Fibroblast of skin of right biceps (primary cell): Measurements from ENCODE around the gene COL12A1.

Experiments
- DNase-seq: peaks from one replicate; pipeline ENCODE4 v3.0.0-alpha.2; 2013

Gene COL12A1

DNA sequence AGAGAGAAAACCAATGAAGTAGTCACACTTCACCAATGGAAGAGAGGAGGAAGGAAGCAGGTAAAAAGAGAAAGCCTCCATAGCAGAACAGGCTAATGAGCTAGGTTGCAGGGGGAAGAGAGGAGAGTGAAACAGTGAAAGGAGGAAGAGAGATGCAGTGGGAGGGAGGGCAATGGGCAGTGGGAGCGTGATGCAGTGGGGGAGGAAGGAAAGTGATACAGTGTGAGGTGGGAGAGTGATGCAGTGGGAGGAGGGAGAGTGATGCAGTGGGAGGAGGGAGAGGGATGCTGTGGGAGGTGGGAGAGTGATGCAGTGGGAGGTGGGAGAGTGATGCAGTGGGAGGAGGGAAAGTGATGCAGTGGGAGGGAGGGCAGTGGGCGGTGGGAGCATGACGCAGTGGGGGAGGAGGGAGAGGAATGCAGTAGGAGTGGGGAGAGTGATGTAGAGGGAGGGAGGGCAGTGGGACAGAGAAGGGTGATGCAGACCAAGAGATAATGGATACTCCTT, 29.7 kb downstream of the COL12A1 start:
- no peak for DNase-seq

- DNase-seq: no peak
Observed at GRCh38 chr6:75171986-75172385, 33.9 kb downstream of the COL12A1 start.

- DNase-seq: peak; percentile 49
Observed at GRCh38 chr6:75171567-75171966, 34.3 kb downstream of the COL12A1 start.

DNA sequence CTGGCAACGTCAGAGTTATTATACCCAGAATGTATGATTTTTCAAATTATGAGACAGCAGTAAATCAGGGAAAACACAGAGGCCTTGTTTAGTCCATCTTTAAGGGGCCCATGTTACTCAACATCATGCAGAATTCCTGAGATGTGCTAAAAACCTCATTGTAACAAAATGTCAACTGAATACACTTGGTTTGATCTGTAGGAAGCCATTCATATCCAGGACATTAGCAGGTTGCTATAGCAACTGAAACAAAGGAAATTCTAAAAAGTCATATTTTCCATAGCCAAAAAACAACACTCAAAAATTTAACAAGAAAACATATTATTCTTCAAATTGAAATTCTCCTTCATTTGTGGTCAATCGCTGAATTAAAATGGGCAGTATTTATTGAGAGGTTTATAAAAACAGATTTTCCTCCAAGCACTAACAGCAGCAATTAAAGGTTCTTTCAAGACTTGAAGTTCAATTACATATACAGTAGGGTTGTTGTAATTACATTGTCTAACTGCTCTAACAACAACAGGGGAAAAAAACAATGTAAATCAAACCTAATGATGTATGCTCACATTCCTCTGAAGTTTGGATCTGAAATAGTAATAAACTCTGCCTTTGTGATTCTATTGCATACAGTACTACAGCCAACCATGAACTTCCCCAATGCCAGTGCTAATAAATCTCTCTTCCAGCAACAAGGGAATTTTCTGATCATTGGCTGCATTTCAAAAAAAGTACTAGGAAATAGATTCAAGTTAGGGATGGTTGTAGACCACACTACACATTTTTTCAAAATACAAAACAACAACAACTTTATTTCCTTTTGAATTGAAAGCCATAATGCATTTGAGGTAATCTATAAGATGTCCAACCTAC, 34.9 kb downstream of the COL12A1 start:
- DNase-seq: no peak

GRCh38 chr6:75169689-75170586, 35.9 kb downstream of the COL12A1 start:
- no peak for DNase-seq

DNA sequence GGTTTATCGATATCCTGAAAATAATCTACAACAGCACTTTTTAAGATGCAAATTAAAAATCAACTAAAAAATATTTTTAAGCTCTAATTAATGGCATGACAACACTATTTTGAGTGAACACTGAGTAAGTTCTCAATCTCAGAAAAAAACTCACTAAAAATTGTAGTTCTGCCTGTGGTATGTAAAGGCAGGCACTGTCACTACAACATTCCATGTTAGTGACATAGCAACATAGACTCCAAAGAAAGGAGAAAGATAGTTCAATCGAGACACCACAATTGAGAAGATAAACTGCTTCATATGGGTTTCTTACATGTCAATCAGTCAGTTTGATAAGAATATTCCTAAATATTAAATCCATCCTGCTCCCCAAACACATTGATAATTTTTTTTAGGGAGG, 38.0 kb downstream of the COL12A1 start:
- DNase-seq: peak; percentile 38

DNA sequence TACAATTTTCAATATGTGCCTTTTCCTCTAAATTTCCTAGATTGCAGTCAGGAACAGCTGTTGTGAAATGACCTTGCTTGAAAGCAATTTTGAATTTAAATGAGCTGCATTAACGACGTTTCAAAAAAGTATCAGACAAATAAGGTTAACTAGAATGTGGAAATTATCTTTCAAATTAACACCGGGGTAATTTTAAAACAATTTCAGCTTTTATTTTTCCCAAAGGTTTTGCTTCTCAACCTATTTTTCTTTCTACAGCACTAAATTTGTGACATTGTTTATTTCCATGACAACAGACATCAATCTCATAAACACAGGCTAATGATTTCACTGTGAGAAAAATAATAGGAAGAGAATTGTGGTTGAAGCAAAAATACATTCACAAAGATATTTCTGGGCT, 38.5 kb downstream of the COL12A1 start:
- no peak for DNase-seq

DNA sequence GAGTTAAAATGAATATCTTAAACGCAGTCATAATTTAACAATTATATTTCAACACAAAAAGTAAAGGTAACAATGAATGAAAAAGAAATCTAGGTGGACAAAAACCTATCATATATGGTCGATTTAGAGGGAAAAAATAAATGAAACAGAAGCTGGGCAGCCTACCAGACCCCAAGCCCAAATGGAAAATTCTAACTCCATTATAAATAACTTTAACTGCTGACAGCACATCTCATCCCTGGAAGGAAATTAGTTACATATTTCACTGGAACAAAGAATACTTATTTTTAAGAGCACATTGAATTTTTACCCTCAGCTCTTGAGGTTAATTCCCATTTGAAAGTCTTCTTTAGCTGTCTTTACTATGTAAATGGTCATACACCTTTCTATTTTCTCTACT, 39.1 kb downstream of the COL12A1 start:
- DNase-seq: no peak

- DNase-seq: no peak
Observed at GRCh38 chr6:75166236-75166635, 39.6 kb downstream of the COL12A1 start.

DNA sequence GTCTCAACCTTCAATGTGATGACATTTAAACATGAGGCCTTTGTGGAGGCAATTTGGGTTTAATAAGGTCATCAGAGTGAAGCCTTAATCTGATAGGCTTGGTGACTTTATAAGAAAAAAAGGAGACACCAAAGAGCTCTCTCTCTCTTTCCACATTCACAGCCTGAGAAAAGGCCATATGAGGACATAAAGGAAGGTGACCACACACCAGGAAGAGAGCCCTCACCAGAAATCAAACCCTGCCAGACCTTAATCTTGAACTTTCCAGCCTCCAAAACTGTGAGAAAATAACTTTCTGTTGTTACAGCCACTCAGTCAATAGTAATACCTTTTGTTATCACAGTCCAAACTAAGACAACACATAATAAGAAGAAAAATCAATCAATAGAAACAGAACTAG, 47.7 kb downstream of the COL12A1 start:
- DNase-seq: no peak

- no peak for DNase-seq
Observed at GRCh38 chr6:75157336-75157735, 48.5 kb downstream of the COL12A1 start.

DNA sequence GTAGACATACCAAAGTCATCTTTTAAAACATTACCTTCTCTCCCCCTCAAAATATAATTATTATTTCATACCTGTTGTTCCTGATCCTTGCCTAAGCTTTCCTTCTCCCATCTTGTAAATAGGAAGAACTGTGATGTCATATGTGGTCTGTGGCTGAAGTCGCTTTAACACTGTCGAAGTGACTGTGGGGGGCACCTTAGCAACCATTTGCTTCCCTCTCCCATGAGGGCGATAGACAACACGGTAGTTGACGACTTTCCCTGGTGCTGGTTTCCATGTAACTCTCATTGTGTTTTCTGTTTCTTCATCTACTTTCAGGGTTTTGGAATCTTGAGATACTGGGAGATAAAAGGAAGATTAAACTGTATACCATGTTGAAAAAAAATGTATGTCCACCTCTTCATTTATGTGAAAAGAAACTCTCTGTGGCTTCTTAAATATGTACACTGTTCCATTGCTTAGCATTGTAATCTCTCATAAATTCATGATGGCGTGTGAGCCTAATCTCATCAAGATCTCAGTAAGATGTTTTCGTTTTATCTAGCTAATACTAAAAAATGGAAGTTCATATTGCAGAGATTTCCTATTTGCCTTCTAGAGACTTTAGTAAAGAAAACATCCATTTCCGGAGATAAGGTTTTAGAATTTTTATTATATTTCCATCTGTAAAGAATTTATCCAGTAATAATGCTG, 49.5 kb downstream of the COL12A1 start:
- DNase-seq: no peak

DNA sequence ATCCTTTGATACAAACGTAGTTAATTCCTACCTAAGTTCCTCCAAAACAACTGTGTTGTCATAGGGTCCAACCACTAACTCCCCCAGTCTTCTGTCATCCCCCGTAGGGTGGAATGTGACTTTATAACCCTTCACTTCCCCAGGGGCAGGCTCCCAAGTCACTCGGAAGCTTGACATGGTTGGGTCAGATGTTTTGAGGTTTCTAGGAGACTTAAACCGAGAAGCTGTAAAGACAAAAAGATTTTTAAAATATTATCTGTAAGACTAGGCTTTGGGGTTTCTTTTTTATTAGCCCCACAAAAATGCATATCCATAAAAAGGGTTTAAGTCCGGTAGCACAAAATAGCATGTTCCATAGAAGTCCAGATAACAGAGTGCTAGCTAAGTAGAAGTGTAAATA, 50.2 kb downstream of the COL12A1 start:
- DNase-seq: no peak

DNA sequence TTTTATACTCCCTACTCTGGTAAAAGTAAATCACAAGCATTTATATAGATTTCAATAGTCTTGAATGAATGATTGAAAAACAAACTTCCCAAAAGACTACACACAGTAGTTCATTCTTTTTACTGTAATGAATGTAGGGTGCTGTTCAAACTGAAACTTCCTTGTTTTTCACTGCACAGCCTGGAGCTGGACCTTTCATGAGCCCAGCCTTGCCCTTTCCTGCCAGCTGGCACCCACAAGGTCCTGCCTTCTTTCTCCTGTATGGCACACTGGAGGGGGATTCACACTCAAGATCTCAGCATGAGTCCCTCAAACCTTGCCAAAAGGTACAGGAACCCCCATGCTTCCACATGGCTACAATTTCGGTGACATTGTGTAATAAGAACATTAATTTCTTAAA, 50.9 kb downstream of the COL12A1 start:
- DNase-seq: no peak

GRCh38 chr6:75150685-75151412, 55.0 kb downstream of the COL12A1 start:
- DNase-seq: no peak

GRCh38 chr6:75149696-75150095, 56.2 kb downstream of the COL12A1 start:
- DNase-seq: no peak

GRCh38 chr6:75149240-75149639, 56.6 kb downstream of the COL12A1 start:
- no peak for DNase-seq

DNA sequence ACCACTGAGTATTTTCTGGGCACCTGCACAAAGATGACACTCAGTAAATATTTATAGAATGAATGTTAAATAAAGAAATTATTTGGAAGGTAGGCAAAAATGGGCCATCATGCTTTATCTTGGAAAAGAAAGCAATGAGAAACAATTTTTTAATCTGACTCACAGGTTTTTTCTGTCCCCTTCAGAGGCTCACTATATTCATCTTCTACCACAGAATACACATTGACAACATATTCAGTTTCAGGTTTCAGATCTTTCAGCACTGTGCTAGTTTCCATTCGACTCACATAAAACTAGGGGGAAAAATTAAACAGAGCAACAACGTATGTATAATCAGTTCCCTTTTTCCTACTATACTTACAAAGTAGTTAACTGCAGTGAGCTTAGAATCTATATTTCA, 58.3 kb downstream of the COL12A1 start:
- DNase-seq: peak; percentile 81

DNA sequence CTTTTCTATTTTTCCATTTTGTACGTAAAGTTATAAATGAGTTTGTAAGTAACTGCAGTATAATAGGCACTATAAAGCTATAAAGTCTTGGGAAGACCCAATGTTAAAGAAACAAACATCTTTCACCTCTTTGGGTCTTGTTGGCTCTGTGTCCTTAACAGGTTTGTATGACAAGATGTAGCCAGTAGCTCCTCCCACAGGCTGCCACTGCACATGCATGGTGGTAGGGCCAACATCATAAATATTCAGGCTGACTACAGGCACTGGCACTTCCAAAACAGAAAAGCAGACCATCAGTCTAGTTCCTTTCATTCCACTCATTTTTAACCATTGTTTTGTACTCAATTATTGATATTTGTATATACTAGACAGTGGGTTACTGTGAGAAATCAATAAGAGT, 59.9 kb downstream of the COL12A1 start:
- DNase-seq: no peak

GRCh38 chr6:75145211-75145610, 60.6 kb downstream of the COL12A1 start:
- no peak for DNase-seq

- DNase-seq: no peak
Observed at GRCh38 chr6:75144386-75144785, 61.5 kb downstream of the COL12A1 start.

- DNase-seq: peak; percentile 95
Observed at GRCh38 chr6:75143191-75143590, 62.7 kb downstream of the COL12A1 start.
